SK-N-DZ (cell line): ENCODE measurements around the gene GRB2.
"Not testable (repeated sequence)": the region's sequence is repeated elsewhere in the genome, so short reads cannot be mapped to it uniquely, and the experiment has no call there.

Experiments
- DNase-seq: peaks from one replicate; pipeline ENCODE4 v3.0.0-alpha.2; 2015; ENCODE audit warnings: low spot score

Gene GRB2

DNA sequence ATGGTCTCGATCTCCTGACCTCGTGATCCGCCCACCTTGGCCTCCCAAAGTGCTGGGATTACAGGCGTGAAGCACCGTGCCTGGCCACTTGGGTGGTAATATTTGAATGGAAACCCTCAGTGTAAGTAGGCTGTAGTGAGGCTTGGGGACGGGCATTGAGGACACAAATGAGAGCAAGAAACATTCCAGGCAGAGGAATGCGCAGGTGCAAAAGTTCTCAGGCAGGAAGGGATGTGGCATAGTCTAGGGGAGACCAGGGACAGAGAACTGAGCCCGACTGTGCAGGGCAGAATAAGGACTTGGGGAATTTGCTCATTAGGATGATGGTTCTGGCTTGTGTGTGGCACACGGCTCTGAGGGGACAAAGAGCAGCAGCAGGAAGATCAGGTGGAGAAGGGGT lies 54.8 kb downstream of the GRB2 start:
- no peak for DNase-seq

- DNase-seq = no peak
Observed at GRCh38 chr17:75350029-75350428, 55.4 kb downstream of the GRB2 start.

GRCh38 chr17:75349589-75349988 lies 55.9 kb downstream of the GRB2 start:
- no peak for DNase-seq

DNA sequence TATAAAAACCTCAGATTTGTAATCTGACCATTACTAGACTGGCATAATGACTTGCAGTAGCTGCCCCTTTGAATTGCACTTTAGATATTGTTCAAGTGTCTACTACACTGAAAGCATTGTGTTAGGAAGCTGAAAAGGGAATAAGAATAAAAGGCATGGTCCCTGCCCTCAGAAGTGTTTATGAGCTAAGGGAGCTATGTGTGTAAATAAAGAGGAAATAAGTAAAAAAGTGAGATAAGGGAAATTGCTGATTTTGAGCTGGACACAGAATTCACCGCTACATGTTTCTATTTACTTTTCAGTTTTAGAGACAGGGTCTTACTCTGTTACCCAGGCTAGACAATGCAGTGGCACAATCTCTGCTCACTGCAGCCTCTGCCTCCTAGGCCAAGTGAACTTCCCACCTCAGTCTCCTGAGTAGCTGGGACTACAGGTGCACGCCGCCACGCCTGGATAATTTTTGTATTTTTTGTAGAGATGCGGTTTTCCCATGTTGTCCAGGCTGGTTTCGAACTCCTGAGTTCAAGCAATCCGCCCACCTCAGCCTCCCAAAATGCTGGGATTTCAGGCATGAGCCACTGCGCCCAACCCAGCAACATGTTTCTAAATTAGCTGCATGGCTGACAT lies 57.0 kb downstream of the GRB2 start:
- DNase-seq = no peak

- DNase-seq = peak; percentile 83
Observed at GRCh38 chr17:75346906-75347305, 58.6 kb downstream of the GRB2 start.

GRCh38 chr17:75346368-75346767 lies 59.1 kb downstream of the GRB2 start:
- not testable (repeated sequence) for DNase-seq

DNA sequence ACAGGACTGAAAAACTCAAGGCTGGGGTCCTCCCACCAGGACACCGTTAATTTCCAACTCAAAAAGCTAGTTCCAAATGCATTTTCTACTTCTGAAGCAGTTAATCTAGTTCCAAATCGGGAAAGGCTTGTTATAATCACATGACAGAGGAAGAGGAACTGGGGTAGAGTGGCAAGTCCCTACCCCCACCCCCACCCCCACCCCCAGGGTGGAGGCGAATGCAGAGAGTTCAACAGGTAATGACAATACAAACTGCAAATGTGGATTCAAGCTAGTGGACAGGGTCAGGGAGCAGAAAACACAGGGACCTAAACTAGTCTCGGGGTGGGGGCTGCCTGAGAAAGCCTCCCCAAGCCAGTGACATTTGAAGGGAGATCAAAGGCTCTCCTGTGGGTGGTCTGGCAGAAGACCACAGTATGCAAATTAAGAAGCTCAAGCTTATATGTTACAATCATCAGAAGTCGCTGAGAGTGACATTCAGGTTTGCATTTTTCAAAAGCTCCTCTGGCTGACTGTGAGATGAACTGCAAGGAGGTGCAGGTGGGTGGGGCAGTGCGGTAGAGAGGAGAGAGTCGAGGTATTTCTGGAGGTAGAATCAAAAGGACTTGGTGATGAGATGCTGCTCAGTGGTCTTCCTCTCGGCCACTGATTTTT lies 59.8 kb downstream of the GRB2 start:
- no peak for DNase-seq

DNA sequence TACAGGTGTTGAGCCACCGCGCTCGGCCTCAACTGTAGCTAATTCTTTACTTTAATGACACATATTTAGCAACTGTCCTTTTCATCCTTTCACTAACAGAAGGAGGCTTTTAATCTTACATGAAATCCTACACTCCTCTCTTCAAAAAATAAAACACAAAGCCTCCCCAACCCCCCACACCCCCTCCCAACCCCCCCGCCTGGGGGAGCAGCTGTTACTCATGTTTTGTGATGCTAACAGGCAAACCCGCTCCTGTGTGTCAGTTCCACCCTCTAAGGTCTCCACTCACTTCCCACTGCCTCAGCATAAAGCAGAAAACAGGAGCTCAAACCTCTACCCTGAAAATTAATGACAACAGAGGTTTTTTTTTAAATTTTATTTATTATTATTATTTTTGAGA lies 60.8 kb downstream of the GRB2 start:
- DNase-seq = no peak

- no peak for DNase-seq
Observed at GRCh38 chr17:75342996-75343395, 62.5 kb downstream of the GRB2 start.

DNA sequence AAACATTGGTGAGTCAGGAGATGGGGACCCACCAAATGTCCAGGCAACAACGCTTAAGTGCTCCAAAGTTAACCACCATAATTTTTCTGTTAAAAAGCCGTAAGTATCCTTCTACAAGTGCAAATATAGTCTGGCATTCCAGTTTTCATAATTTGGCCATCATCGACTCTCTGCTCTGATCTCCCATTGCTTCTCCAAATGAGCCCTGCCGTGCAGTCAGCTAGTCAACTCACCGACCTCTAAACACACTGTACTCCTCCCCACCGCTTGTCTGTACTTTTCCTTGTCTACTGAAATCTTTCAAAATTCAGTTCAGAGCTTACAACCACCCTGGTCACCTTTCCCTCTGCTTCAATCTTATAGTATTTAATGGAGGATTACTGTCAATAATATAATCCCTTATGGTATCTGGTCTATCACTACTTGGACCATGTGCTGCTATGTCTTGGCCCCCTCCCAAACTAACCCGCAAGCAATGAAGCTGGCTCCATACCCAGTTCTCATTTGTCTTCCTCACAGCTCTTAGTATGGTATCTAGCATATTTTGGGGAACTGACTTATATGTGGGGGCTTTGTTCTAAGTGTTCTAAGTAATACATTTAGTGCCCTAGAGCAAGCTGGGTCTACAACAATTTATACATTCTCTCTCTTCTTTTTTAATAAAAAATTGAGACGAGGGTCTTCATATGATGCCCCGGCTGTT lies 63.5 kb downstream of the GRB2 start:
- no peak for DNase-seq

GRCh38 chr17:75340631-75341030 lies 64.8 kb downstream of the GRB2 start:
- DNase-seq = no peak

GRCh38 chr17:75339971-75340370 lies 65.5 kb downstream of the GRB2 start:
- DNase-seq = no peak

DNA sequence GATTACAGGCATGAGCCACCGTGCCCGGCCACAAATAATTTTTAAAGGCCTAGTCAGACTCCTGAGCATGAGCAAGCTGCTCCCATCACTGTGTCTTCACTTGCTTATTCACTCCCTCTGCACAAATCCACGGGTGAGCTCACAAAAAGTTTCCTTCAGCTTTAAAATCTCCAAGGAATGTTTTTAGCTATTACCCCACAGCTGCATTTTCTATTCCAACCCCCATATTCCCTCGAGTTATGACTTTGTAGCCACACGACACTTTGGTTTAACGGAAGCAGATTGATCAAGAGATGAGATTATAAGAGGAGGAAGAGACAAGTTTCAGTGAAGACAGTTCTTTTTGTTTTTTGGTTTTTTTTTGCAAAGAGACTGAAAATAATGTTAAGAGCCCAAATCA lies 67.1 kb downstream of the GRB2 start:
- DNase-seq = no peak

DNA sequence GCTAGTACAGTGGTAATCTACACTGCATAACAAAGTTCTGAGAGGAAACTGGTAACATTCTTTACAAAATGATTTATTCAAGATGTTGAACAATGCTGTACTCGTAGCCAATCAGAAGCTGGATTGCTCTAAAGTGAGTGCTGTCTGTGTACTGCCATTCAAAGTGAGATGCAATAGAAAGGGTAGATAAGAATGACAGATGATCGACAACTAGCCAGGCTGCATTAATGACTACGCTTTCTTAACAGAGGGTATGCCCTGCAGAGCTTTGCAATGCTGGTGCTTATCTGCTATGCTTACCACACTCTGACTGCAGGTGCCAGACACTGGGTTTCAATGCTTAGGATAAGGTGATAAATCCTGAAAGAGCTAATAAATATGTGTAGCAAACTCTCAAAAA lies 70.2 kb downstream of the GRB2 start:
- DNase-seq = no peak

- no peak for DNase-seq
Observed at GRCh38 chr17:75334723-75335122, 70.8 kb downstream of the GRB2 start.

DNA sequence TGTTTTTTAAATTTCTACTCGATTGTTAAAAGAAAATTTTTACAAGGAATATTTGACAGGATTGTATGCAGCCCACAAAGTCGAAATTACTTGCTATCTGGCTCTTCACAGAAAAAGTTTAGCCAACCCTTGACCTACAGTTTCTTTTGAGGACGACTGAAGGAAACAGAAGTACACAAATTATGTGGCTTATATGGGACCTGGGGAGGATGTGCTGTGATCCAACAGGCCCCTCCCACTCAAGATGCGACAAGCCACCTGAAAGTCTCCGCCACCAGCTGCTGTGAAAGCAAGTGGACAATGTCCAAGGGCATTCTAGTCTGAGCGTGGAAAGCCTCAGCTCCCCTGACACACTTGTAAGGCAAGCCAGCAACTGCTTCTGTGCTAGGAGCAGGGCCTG lies 73.8 kb downstream of the GRB2 start:
- DNase-seq = no peak

DNA sequence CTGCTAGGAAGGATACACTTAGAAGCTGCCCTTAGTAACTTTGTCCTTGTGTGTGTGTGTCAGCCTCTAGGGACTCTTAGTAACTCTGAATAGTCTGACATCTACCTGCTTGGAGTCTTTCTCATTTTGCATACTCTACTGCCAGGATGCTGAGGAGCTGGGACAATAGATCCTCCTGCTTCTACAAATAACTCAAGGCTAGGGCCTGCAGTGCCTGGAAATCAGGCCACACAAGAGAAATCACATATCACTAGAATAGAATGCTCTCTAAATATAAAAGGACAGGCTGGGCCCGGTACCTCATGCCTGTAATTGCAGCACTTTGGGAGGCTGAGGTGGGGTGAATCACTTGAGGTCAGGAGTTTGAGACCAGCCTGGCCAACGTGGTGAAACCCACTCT lies 77.7 kb downstream of the GRB2 start:
- no peak for DNase-seq

- no peak for DNase-seq
Observed at GRCh38 chr17:75326226-75326848, 79.1 kb downstream of the GRB2 start.

- no peak for DNase-seq
Observed at GRCh38 chr17:75325827-75326225, 79.7 kb downstream of the GRB2 start.

GRCh38 chr17:75325348-75325747 lies 80.1 kb downstream of the GRB2 start:
- DNase-seq = no peak

GRCh38 chr17:75321506-75321905 lies 84.0 kb downstream of the GRB2 start:
- no peak for DNase-seq

DNA sequence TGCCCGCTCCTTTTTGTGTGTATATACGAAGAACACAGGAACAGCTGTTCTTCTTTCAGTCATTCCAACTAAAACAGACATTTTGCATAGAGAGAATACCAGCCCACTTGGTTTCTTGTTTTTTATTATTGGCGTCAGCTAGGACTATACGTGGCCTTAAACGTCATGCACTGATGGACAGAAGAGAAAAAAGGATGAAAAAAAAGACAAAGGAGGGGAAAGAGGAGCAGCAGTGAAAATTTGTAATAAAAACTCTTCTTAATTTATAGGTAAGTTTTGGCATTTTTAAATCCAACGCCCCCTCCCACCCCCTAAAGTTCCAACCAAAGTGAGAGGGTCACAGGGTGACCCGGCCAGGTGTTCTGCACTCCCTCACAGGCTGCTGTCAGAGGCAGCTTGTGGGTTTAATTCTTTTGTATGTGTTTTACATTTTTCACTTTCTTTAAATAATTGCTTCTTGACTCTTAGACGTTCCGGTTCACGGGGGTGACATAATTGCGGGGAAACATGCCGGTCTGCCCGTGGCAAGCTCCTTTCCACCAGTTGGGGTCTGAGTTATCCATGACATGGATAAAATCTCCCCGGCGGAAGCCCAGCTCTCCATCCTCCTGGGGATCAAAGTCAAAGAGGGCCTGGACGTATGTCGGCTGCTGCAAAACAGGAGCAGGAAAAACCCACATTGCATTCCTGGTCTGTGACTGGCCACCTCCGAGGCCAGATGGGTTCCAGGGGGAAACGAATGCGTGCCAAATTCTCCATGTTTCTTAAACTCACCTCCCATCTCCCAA lies 85.4 kb downstream of the GRB2 start:
- no peak for DNase-seq
